Fibroblast of mammary gland (primary cell): Measurements from ENCODE around the gene HMX1.

Experiments
- DNase-seq: peaks from one replicate; pipeline ENCODE4 v3.0.0-alpha.2; 2010; ENCODE audit warnings: low read depth
- H3K4me3 ChIP-seq: 2 replicates; pipeline ENCODE4 v1.5.1; 2011; ENCODE audit warnings: low read depth, mild to moderate bottlenecking, low read length, moderate library complexity; ENCODE audit not compliant: control insufficient read depth
- CTCF ChIP-seq: conservative IDR thresholded peaks from 2 replicates; pipeline ENCODE4 v1.5.1; 2011; ENCODE audit warnings: low read depth, low read length, inconsistent platforms; ENCODE audit not compliant: control insufficient read depth, insufficient read depth

Gene HMX1

GRCh38 chr4:8854931-8855330 is 16.7 kb downstream of the HMX1 start:
- TF ChIP-seq CTCF = no peak
- peak; percentile 64 for DNase-seq
- H3K4me3 ChIP-seq = no peak overlapping the region

GRCh38 chr4:8854016-8854415 is 17.6 kb downstream of the HMX1 start:
- no peak for DNase-seq
- TF ChIP-seq CTCF = no peak
- no peak overlapping the region for H3K4me3 ChIP-seq

GRCh38 chr4:8853249-8853648 is 18.4 kb downstream of the HMX1 start:
- DNase-seq = no peak
- H3K4me3 ChIP-seq = no peak overlapping the region

DNA sequence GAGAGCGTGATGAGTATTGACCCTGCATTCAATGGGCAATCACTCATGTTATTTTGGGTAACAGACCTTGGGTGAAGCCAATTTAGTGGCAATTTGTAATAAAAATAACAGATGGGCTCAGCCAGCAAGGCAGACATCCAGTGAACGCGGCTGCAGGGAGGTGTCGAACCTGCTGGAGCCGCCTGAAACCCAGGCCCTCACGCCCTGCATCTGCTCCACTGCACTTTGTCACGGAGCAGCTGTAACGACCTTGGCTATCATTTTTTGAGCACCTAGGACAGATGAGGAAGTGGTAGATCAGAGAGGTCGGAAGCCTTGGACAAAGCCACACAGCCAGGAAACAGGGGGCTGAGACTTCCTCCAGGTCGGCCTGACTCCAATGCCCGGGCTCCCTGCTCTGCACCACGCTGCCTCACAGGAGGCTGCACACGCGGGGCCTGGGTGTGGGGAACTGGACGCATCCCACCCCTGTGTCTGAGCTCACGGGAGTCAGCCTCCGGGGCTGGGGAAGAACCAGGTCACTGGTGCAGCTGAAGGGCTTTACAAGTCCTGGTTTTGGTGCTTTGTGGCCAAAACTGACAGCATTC is 19.4 kb downstream of the HMX1 start:
- no peak overlapping the region for H3K4me3 ChIP-seq
- DNase-seq = no peak
- TF ChIP-seq CTCF = no peak

More at GRCh38 chr4:8853249-8853648, 18.4 kb downstream of the HMX1 start:
- TF ChIP-seq CTCF = no peak

GRCh38 chr4:8851321-8852117 is 20.1 kb downstream of the HMX1 start:
- no peak for TF ChIP-seq CTCF
- H3K4me3 ChIP-seq = no peak overlapping the region
- no peak for DNase-seq

DNA sequence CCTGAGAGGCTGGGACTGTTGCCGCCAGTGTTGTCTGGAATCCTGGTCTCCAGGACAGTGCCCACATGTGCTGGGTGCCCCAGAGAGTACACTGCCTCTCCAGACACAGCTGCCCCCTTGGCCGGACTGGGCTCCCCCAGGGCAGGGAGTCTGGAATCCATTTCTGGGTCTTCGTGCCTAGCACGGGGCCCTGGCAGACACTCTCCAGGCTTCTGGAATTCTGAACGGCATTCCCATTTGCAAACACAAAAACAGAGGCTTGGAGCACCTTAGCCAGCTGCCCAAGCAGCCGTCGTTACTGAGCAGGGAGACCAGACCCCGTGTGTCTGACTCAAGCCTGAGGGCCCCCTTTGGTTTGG is 20.8 kb downstream of the HMX1 start:
- no peak for DNase-seq
- no peak overlapping the region for H3K4me3 ChIP-seq
- no peak for TF ChIP-seq CTCF
